Nasal cavity respiratory epithelium epithelial cell of viscerocranial mucosa (primary cell): ENCODE data around the gene MANEA. TPM values are rescaled to one million over a fixed set of nuclear protein-coding genes. Genes with fewer than 3 reads are reported as not detected.

Source experiments
- total RNA-seq: library from RNA; depleted of rRNA; stranded (reverse); fragments of >200 nt; gene quantifications from 2 replicates; pipeline ENCODE4 v1.2.3, GENCODE V29; 2014

MANEA gene
- total RNA-seq, result 8.2 and 14.2 TPM in 2 replicates

GRCh38 chr6:95577304-95578105, at the start of gene MANEA:
MANEA (plus strand) TSS chr6:95577535; CDS start chr6:95586440, 8,905 bp downstream.

